IMR-90 (cell line): Measurements from ENCODE around the gene MEOX2. TPM values are rescaled to one million over a fixed set of nuclear protein-coding genes. Genes with fewer than 3 reads are reported as not detected.

Source experiments
- ATAC-seq: fragments of 200-7000 bp; cut with Tn5 transposase; 2 replicates; pipeline ENCODE4 v1.9.1; 2020; ENCODE audit warnings: low read depth, mild to moderate bottlenecking, moderate library complexity
- BruUV-seq: library from RNA; stranded (reverse); fragments of 400-500 nt; replicated peaks from 2 replicates; lab custom pipeline; 2021; lab: Mats Ljungman, UMichigan
- CTCF ChIA-PET: fragments of 300-600 bp; formaldehyde crosslinking; extraction: SDS; loops from one replicate; lab custom pipeline; 2021; ENCODE audit warnings: antibody characterized with exemption; lab: Yijun Ruan, JAX
- POLR2A ChIA-PET: fragments of 300-600 bp; sonication (Branson Sonifier 250); formaldehyde crosslinking; loops from one replicate; lab custom pipeline; 2022; ENCODE audit warnings: antibody characterized with exemption; ENCODE audit not compliant: unreplicated experiment; lab: Charles Lee
- DNase-seq: peaks from one replicate; pipeline ENCODE4 v3.0.0; 2013
- H2AFZ ChIP-seq: replicated peaks from 2 replicates; pipeline ENCODE3; 2013; ENCODE audit warnings: low read length, mild to moderate bottlenecking; ENCODE audit not compliant: poor library complexity
- H2AK5ac ChIP-seq: 2 replicates; pipeline ENCODE4 v1.6.1; 2013; ENCODE audit warnings: low read depth, low read length, inconsistent platforms
- H2AK9ac ChIP-seq: replicated peaks from 2 replicates; pipeline ENCODE3; 2013; ENCODE audit warnings: mild to moderate bottlenecking, low read depth, low read length, moderate library complexity; ENCODE audit not compliant: poor library complexity
- H2BK120ac ChIP-seq: 2 replicates; pipeline ENCODE4 v1.6.1; 2013; ENCODE audit warnings: low read depth, low read length, inconsistent platforms
- H2BK15ac ChIP-seq: 3 replicates; pipeline ENCODE4 v1.6.1; 2013; ENCODE audit warnings: low read depth, low read length, inconsistent platforms
- H2BK20ac ChIP-seq: 2 replicates; pipeline ENCODE4 v1.6.1; 2013; ENCODE audit warnings: low read depth, mild to moderate bottlenecking, inconsistent platforms, low read length, moderate library complexity
- H2BK5ac ChIP-seq: 2 replicates; pipeline ENCODE4 v1.6.1; 2013; ENCODE audit warnings: mild to moderate bottlenecking, low read depth, low read length, inconsistent platforms; ENCODE audit not compliant: poor library complexity, severe bottlenecking
- H3K14ac ChIP-seq: replicated peaks from 2 replicates; pipeline ENCODE4 v1.6.1; 2013; ENCODE audit warnings: low read depth, low read length, inconsistent platforms
- H3K18ac ChIP-seq: 2 replicates; pipeline ENCODE4 v1.6.1; 2013; ENCODE audit warnings: low read depth, low read length, control low read depth
- H3K23ac ChIP-seq: 2 replicates; pipeline ENCODE4 v1.6.1; 2013; ENCODE audit warnings: low read depth, low read length, inconsistent platforms
- H3K27ac ChIP-seq: 2 replicates; pipeline ENCODE4 v1.5.1; 2013; ENCODE audit warnings: mild to moderate bottlenecking, control low read depth, low read length; ENCODE audit not compliant: insufficient read depth
- H3K27me3 ChIP-seq: 2 replicates; pipeline ENCODE4 v1.6.1; 2013; ENCODE audit warnings: low read length; ENCODE audit not compliant: control insufficient read depth, insufficient read depth
- H3K36me3 ChIP-seq: 2 replicates; pipeline ENCODE4 v1.6.1; 2013; ENCODE audit warnings: low read length, mixed read lengths; ENCODE audit not compliant: control insufficient read depth, insufficient read depth
- H3K4ac ChIP-seq: 2 replicates; pipeline ENCODE4 v1.6.1; 2013; ENCODE audit warnings: low read depth, low read length, inconsistent platforms
- H3K4me1 ChIP-seq: 2 replicates; pipeline ENCODE4 v1.6.1; 2013; ENCODE audit warnings: low read length, mixed read lengths; ENCODE audit not compliant: control insufficient read depth, insufficient read depth
- H3K4me2 ChIP-seq: 2 replicates; pipeline ENCODE4 v1.6.1; 2013; ENCODE audit warnings: low read depth, mild to moderate bottlenecking, control low read depth, low read length, moderate library complexity
- H3K4me3 ChIP-seq: 2 replicates; pipeline ENCODE4 v1.5.1; 2013; ENCODE audit warnings: low read depth, mild to moderate bottlenecking, control low read depth, low read length, moderate library complexity; ENCODE audit not compliant: insufficient read depth
- H3K56ac ChIP-seq: 2 replicates; pipeline ENCODE4 v1.6.1; 2013; ENCODE audit warnings: low read length, inconsistent platforms; ENCODE audit not compliant: insufficient read depth; ENCODE audit errors: extremely low read depth
- H3K79me1 ChIP-seq, 2 experiments: 2 replicates each; pipeline ENCODE4 v1.6.1; 2013; ENCODE audit warnings: low read length in 2 of 2, inconsistent platforms in 1 of 2, low read depth in 1 of 2
- H3K9ac ChIP-seq: 2 replicates; pipeline ENCODE4 v1.6.1; 2013; ENCODE audit warnings: low read depth, low read length, control low read depth
- H3K9me1 ChIP-seq: 2 replicates; pipeline ENCODE4 v1.6.1; 2013; ENCODE audit warnings: low read length, inconsistent platforms; ENCODE audit not compliant: insufficient read depth
- H3K9me3 ChIP-seq: 2 replicates; pipeline ENCODE4 v1.6.1; 2013; ENCODE audit warnings: low read length; ENCODE audit not compliant: control insufficient read depth, insufficient read depth
- H4K20me1 ChIP-seq: 2 replicates; pipeline ENCODE4 v1.6.1; 2013; ENCODE audit warnings: low read length, inconsistent platforms; ENCODE audit not compliant: insufficient read depth
- H4K5ac ChIP-seq: 2 replicates; pipeline ENCODE4 v1.6.1; 2013; ENCODE audit warnings: mild to moderate bottlenecking, low read depth, low read length, control low read depth
- H4K8ac ChIP-seq, 2 experiments: 2 replicates each; pipeline ENCODE4 v1.6.1; 2013; ENCODE audit warnings: low read depth in 2 of 2, low read length in 2 of 2, control low read depth in 1 of 2, inconsistent platforms in 1 of 2
- H4K91ac ChIP-seq: 2 replicates; pipeline ENCODE4 v1.6.1; 2013; ENCODE audit warnings: low read depth, low read length, inconsistent platforms; ENCODE audit not compliant: insufficient read depth
- BHLHE40 ChIP-seq: fragments of 150-350 bp; IDR thresholded peaks from 2 replicates; pipeline ENCODE4 v1.6.1; 2016; ENCODE audit warnings: mild to moderate bottlenecking, low read depth, low read length
- CEBPB ChIP-seq: IDR thresholded peaks from 2 replicates; pipeline ENCODE4 v1.6.1; 2012; ENCODE audit warnings: low read depth, low read length, improper control_type of control experiment
- CHD1 ChIP-seq: IDR thresholded peaks from 2 replicates; pipeline ENCODE4 v1.6.1; 2012; ENCODE audit warnings: low read depth, low read length, improper control_type of control experiment
- CTCF ChIP-seq: conservative IDR thresholded peaks from 2 replicates; pipeline ENCODE4 v1.5.1; 2012; ENCODE audit warnings: mild to moderate bottlenecking, low read depth, low read length, improper control_type of control experiment
- ELK1 ChIP-seq: fragments of 150-350 bp; IDR thresholded peaks from 2 replicates; pipeline ENCODE4 v1.6.1; 2016; ENCODE audit warnings: low read depth, mild to moderate bottlenecking, low read length, moderate library complexity, borderline replicate concordance
- FOS ChIP-seq: fragments of 150-350 bp; IDR thresholded peaks from 2 replicates; pipeline ENCODE4 v1.6.1; 2016; ENCODE audit warnings: low read depth, low read length
- MAFK ChIP-seq: IDR thresholded peaks from 2 replicates; pipeline ENCODE4 v1.6.1; 2012; ENCODE audit warnings: low read depth, low read length, improper control_type of control experiment
- MAZ ChIP-seq: IDR thresholded peaks from 2 replicates; pipeline ENCODE4 v1.6.1; 2012; ENCODE audit warnings: low read depth, mild to moderate bottlenecking, low read length, improper control_type of control experiment, moderate library complexity, borderline replicate concordance
- MXI1 ChIP-seq: IDR thresholded peaks from 2 replicates; pipeline ENCODE4 v1.6.1; 2012; ENCODE audit warnings: low read depth, mild to moderate bottlenecking, low read length, moderate library complexity, borderline replicate concordance
- NFE2L2 ChIP-seq: fragments of 150-350 bp; IDR thresholded peaks from 2 replicates; pipeline ENCODE4 v1.6.1; 2016; ENCODE audit warnings: low read depth, mild to moderate bottlenecking, low read length
- POLR2A ChIP-seq: IDR thresholded peaks from 2 replicates; pipeline ENCODE4 v1.6.1; 2012; ENCODE audit warnings: mild to moderate bottlenecking, low read depth, low read length
- RAD21 ChIP-seq: IDR thresholded peaks from 2 replicates; pipeline ENCODE4 v1.6.1; 2012; ENCODE audit warnings: low read length, improper control_type of control experiment
- RCOR1 ChIP-seq: IDR thresholded peaks from 2 replicates; pipeline ENCODE4 v1.6.1; 2012; ENCODE audit warnings: mild to moderate bottlenecking, low read length, improper control_type of control experiment; ENCODE audit not compliant: insufficient replicate concordance
- RFX5 ChIP-seq: IDR thresholded peaks from 2 replicates; pipeline ENCODE4 v1.8.0; 2012; ENCODE audit warnings: low read depth, mild to moderate bottlenecking, low read length, moderate library complexity
- SMC3 ChIP-seq: fragments of 150-350 bp; IDR thresholded peaks from 2 replicates; pipeline ENCODE4 v1.6.1; 2016; ENCODE audit warnings: low read depth, mild to moderate bottlenecking, antibody characterized with exemption, low read length, moderate library complexity
- USF2 ChIP-seq: fragments of 150-350 bp; IDR thresholded peaks from 2 replicates; pipeline ENCODE4 v1.6.1; 2017; ENCODE audit warnings: mild to moderate bottlenecking, antibody characterized with exemption, low read length, low read depth
- WGBS, 2 experiments: methylation state at CpG; one replicate each; pipeline versions ENCODE4 v1.1.5 to v1.1.7; 2013; ENCODE audit warnings: missing lambda C conversion rate in 2 of 2; ENCODE audit not compliant: insufficient read length in 1 of 2; ENCODE audit errors: extremely low coverage in 2 of 2; 5-methylcytosine and 5-hydroxymethylcytosine counted together
- dilution Hi-C: fragments of 300-500 bp; cut with HindIII; formaldehyde crosslinking; loops from one replicate; pipeline ENCODE4 v1.14.3; 2018; ENCODE audit warnings: low sequenced_read_pairs; ENCODE audit not compliant: unreplicated experiment
- in situ Hi-C: fragments of 300-500 bp; cut with MboI; formaldehyde crosslinking; loops from 3 replicates; pipeline ENCODE4 v1.14.3; 2019; ENCODE audit warnings: low sequenced_read_pairs, inconsistent platforms, mixed read lengths
- intact Hi-C: fragments of 100-400 bp; cut with micrococcal nuclease; formaldehyde crosslinking; loops from 2 replicates; pipeline ENCODE4 v1.10.0; 2022
- polyA plus RNA-seq, 3 experiments: library from polyadenylated mRNA; depleted of rRNA; stranded (reverse); fragments of >200 nt; gene quantifications; 2 replicates each; pipeline ENCODE4 v1.2.3, GENCODE V29; 2012; ENCODE audit warnings: low replicate concordance in 1 of 3
- total RNA-seq: library from RNA; depleted of rRNA; stranded (reverse); fragments of >200 nt; gene quantifications from 2 replicates; pipeline ENCODE4 v1.2.3, GENCODE V29; 2012

MEOX2 gene
- total and polyA plus RNA-seq, 2 of the 4 experiments (the other 2 are of a cell fraction) = under 0.01 TPM; not detected in 1

- no peaks in the 10 kb centered on the region for H3K4me1 ChIP-seq
- no peak overlapping the region for H2BK5ac ChIP-seq
- TF ChIP-seq FOS = no peak
- no peak for TF ChIP-seq CHD1
- TF ChIP-seq SMC3 = no peak
- TF ChIP-seq ELK1 = no peak
- no peak for TF ChIP-seq RCOR1
- TF ChIP-seq POLR2A = no peak
- TF ChIP-seq MAFK = no peak
- no peak for TF ChIP-seq RAD21
- no peak for TF ChIP-seq CTCF
- no peak for TF ChIP-seq MXI1
- TF ChIP-seq RFX5 = no peak
- no peak for TF ChIP-seq USF2
- TF ChIP-seq MAZ = no peak
- no peak for TF ChIP-seq CEBPB
- TF ChIP-seq BHLHE40 = no peak
- no peak for TF ChIP-seq NFE2L2
- H2AK9ac ChIP-seq = no peak overlapping the region
- DNase-seq = no peak
- H3K9ac ChIP-seq = no peak overlapping the region
- no peak overlapping the region for H4K91ac ChIP-seq
- H3K36me3 ChIP-seq = no peaks in the 10 kb centered on the region
- no peaks in the 10 kb centered on the region for H4K20me1 ChIP-seq
- no peaks in the 10 kb centered on the region for H3K27me3 ChIP-seq
- ATAC-seq = no peak
- ChIA-PET CTCF (no interaction called here), POLR2A (no interaction called here)
- no CpG with 5 or more reads among the region's 2 CpGs for WGBS, 2 experiments
- BruUV-seq = no TSS peak
- no peak overlapping the region for H2BK20ac ChIP-seq
- intact Hi-C loops (no loop called here), in situ Hi-C loops (no loop called here), dilution Hi-C loops (no loop called here)
- no peak overlapping the region for H3K4me3 ChIP-seq
- H3K4ac ChIP-seq = no peak overlapping the region
- no peak overlapping the region for H2AFZ ChIP-seq
- H3K14ac ChIP-seq = no peak overlapping the region
- H3K79me1 ChIP-seq = no peaks in the 10 kb centered on the region
- no peak overlapping the region for H3K23ac ChIP-seq
- no peak overlapping the region for H2AK5ac ChIP-seq
- H2BK120ac ChIP-seq = no peak overlapping the region
- H3K27ac ChIP-seq = no peak overlapping the region
- no peaks in the 10 kb centered on the region for H3K9me3 ChIP-seq
- H4K5ac ChIP-seq = no peak overlapping the region
- H3K18ac ChIP-seq = no peak overlapping the region
- H3K9me1 ChIP-seq = no peaks in the 10 kb centered on the region
- no peak overlapping the region for H2BK15ac ChIP-seq
- no peak overlapping the region for H3K56ac ChIP-seq
- no peak overlapping the region for H3K4me2 ChIP-seq
- no peak overlapping the region for H4K8ac ChIP-seq
Measured at GRCh38 chr7:15618275-15618674, 68.2 kb downstream of the MEOX2 start.
